ENCODE results near the gene NRP1.

NRP1 gene

DNA sequence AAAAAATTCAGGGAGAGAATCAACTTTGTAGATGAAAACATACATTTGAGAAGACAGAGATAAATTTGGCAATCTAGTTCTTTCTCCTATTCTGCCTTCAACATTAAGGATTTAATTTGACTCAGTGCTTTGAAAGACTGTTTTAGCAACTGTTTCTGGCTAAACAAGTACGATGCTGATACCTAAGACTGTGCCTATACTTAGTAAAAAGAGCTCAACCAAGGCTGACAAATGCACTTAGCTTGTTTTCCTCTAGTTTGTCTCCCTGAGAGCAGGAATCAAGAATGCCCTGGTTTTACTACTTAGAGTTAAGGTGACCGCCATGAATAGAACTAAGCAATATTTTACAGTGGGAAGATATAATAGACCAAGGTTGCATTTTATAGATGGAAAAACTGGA, 49.5 kb downstream of the NRP1 start:
- Histone ChIP-seq H3K27me3 (replicated peaks; ENCODE audit: insufficient read depth, low read length) (no peaks in the 10 kb centered on the region), H3K4me2 (ENCODE audit: low read depth, low read length) (no peak overlapping the region), H3K79me2 (ENCODE audit: low read length) (no peaks in the 10 kb centered on the region), H3K4me3 (ENCODE audit: low read length) (no peak overlapping the region), H3K9ac (ENCODE audit: low read length) (no peak overlapping the region), H3K9me2 (replicated peaks; ENCODE audit: insufficient read depth, low read length) (no peaks in the 10 kb centered on the region), H2AFZ (ENCODE audit: low read length) (no peak overlapping the region), H3K36me3 (replicated peaks; ENCODE audit: insufficient read depth, low read length) (no peaks in the 10 kb centered on the region), H3F3A (ENCODE audit: insufficient read depth, low read length) (no peaks in the 10 kb centered on the region), H3K9me3 (replicated peaks; ENCODE audit: insufficient read depth, low read length) (no peaks in the 10 kb centered on the region), H4K20me1 (ENCODE audit: insufficient read depth, low read length) (no peaks in the 10 kb centered on the region), H3K4me1 (ENCODE audit: low read length) (no peaks in the 10 kb centered on the region), H3K27ac (ENCODE audit: low read length) (no peak overlapping the region)
- TF ChIP-seq, protein P1, sequence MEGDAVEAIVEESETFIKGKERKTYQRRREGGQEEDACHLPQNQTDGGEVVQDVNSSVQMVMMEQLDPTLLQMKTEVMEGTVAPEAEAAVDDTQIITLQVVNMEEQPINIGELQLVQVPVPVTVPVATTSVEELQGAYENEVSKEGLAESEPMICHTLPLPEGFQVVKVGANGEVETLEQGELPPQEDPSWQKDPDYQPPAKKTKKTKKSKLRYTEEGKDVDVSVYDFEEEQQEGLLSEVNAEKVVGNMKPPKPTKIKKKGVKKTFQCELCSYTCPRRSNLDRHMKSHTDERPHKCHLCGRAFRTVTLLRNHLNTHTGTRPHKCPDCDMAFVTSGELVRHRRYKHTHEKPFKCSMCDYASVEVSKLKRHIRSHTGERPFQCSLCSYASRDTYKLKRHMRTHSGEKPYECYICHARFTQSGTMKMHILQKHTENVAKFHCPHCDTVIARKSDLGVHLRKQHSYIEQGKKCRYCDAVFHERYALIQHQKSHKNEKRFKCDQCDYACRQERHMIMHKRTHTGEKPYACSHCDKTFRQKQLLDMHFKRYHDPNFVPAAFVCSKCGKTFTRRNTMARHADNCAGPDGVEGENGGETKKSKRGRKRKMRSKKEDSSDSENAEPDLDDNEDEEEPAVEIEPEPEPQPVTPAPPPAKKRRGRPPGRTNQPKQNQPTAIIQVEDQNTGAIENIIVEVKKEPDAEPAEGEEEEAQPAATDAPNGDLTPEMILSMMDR (IDR thresholded peaks at IDR 0.05; ENCODE audit: low read length) = no peak
- no peak for TF ChIP-seq EZH2 (optimal IDR thresholded peaks at IDR 0.05; ENCODE audit: low read depth, low read length)
- TF ChIP-seq EZH2phosphoT487 (IDR thresholded peaks at IDR 0.05; ENCODE audit: low read length) = no peak
- DNase-seq = no peak

DNA sequence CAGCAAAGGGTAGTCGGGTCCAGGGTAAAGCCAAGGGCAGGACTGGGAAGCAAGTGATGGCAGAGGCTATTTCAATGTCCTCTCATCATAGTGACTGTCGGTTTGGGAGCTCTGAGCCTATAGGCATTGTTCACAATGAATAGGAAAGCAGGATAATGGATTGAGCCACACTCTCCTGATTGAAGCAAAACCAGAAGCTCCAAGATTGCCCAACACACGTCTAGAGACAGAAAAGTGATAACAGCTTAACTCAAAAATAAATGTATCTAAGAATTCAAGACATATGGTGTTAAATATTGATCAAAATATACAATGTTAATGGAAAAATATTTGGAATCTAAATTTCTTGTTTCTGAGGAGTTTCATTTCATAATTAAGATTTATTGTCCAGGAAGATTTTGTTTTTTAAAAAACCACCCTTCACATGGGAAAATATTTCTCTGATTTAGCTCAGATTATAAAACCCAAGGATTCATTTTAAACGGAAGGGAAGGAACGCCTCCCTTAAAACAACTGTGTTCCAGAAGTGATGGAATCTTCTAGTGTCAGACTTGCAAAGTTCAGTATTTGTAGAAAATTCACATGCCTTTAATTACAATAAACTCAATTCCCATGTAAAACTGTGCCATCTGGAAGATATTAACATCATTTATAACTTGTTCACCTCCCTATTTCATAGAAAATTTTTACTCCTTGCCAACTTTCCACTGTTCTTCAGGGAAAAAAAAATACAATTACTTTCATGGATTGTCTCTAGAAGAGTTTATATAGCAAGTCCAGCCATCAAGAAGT, 54.5 kb downstream of the NRP1 start:
- H3K27me3 ChIP-seq (replicated peaks; ENCODE audit: insufficient read depth, low read length) = no peaks in the 10 kb centered on the region
- H2AFZ ChIP-seq (ENCODE audit: low read length) = no peak overlapping the region
- TF ChIP-seq EZH2phosphoT487 (IDR thresholded peaks at IDR 0.05; ENCODE audit: low read length) (no peak), EZH2 (optimal IDR thresholded peaks at IDR 0.05; ENCODE audit: low read depth, low read length) (no peak)
- TF ChIP-seq, protein P1 (IDR thresholded peaks at IDR 0.05; ENCODE audit: low read length) = no peak
- no peak overlapping the region for H3K4me3 ChIP-seq (ENCODE audit: low read length)
- H3K9me3 ChIP-seq (replicated peaks; ENCODE audit: insufficient read depth, low read length) = no peaks in the 10 kb centered on the region
- H3K4me2 ChIP-seq (ENCODE audit: low read depth, low read length) = no peak overlapping the region
- no peaks in the 10 kb centered on the region for H3K9me2 ChIP-seq (replicated peaks; ENCODE audit: insufficient read depth, low read length)
- H3K36me3 ChIP-seq (replicated peaks; ENCODE audit: insufficient read depth, low read length) = no peaks in the 10 kb centered on the region
- no peaks in the 10 kb centered on the region for H3F3A ChIP-seq (ENCODE audit: insufficient read depth, low read length)
- no peak overlapping the region for H3K9ac ChIP-seq (ENCODE audit: low read length)
- H3K27ac ChIP-seq (ENCODE audit: low read length) = no peak overlapping the region
- no peaks in the 10 kb centered on the region for H3K79me2 ChIP-seq (ENCODE audit: low read length)
- H4K20me1 ChIP-seq (ENCODE audit: insufficient read depth, low read length) = no peaks in the 10 kb centered on the region
- H3K4me1 ChIP-seq (ENCODE audit: low read length) = no peaks in the 10 kb centered on the region
- DNase-seq = no peak

GRCh38 chr10:33279276-33279675, 55.2 kb downstream of the NRP1 start:
- H3K27ac ChIP-seq (ENCODE audit: low read length) = no peak overlapping the region
- H2AFZ ChIP-seq (ENCODE audit: low read length) = no peak overlapping the region
- H3K4me2 ChIP-seq (ENCODE audit: low read depth, low read length) = no peak overlapping the region
- no peak overlapping the region for H3K4me3 ChIP-seq (ENCODE audit: low read length)
- H3K4me1 ChIP-seq (ENCODE audit: low read length) = no peaks in the 10 kb centered on the region
- H3K27me3 ChIP-seq (replicated peaks; ENCODE audit: insufficient read depth, low read length) = no peaks in the 10 kb centered on the region
- H3K9me2 ChIP-seq (replicated peaks; ENCODE audit: insufficient read depth, low read length) = no peaks in the 10 kb centered on the region
- no peak for TF ChIP-seq EZH2 (optimal IDR thresholded peaks at IDR 0.05; ENCODE audit: low read depth, low read length)
- no peak for TF ChIP-seq EZH2phosphoT487 (IDR thresholded peaks at IDR 0.05; ENCODE audit: low read length)
- TF ChIP-seq, protein P1 (IDR thresholded peaks at IDR 0.05; ENCODE audit: low read length) = no peak
- H3K36me3 ChIP-seq (replicated peaks; ENCODE audit: insufficient read depth, low read length) = no peaks in the 10 kb centered on the region
- no peaks in the 10 kb centered on the region for H3F3A ChIP-seq (ENCODE audit: insufficient read depth, low read length)
- no peaks in the 10 kb centered on the region for H4K20me1 ChIP-seq (ENCODE audit: insufficient read depth, low read length)
- no peak overlapping the region for H3K9ac ChIP-seq (ENCODE audit: low read length)
- no peaks in the 10 kb centered on the region for H3K79me2 ChIP-seq (ENCODE audit: low read length)
- H3K9me3 ChIP-seq (replicated peaks; ENCODE audit: insufficient read depth, low read length) = no peaks in the 10 kb centered on the region
- no peak for DNase-seq
